ENCODE measurements around the gene BCL3. TPM values are rescaled to one million over a fixed set of nuclear protein-coding genes. Genes with fewer than 3 reads are reported as not detected.

Gene BCL3
- total and polyA plus RNA-seq, 2 of the 13 experiments (the other 11 are each of a cell fraction or from before 2014, with no cell fraction given), result 2.3 to 4.0 TPM

DNA sequence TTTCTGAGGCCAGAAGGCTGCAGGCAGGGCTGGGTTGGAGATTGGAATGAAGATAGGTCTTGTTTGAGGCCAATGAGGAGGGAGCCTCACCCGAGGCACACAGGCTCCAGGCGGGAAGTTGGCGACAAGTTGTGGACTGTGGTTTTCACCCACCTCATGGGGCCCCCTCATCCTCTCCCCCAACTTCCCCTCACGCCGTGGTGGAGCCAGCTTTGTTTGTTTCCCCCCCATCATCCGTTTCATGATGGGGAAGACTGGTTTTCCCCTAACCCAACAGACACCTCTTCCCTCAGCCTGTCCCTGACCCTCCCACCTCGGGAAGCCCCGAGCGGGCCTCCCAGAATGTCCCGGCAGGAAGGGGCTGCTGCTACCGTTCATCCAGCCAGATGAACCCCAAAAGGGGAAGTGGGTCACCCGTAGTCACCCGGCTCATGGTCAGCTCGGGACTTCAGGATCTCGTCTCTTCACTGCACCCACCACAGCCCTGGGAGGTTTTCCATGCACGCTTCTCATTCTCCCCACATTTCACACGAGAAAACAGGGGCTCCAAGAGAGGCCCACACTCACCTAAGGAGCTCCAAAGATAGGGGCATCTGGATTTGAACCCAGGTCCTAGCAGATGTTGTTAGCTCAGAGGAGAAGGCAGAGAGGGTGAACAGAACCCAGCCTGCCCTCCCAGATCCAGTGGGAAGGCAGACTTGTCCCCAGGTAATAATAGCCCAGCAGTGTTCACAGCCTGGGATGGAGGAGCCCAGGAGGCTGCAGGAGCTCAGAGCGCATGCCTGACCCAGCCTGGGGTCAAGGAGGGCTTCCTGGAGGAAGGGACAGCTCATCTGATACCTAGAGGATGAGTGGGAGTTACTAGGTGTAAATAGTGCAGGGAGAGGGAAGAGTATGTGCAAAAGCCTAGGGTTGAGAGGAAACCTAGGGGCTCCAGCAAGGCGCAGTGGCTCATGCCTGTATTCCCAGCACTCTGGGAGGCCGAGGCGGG is 26.1 kb upstream of the BCL3 start (continued):
- TF ChIP-seq PRDM15 (CRISPR knock-in tag; IDR thresholded peaks at IDR 0.05) (no peak), KMT2A (CRISPR knock-in tag; IDR thresholded peaks at IDR 0.05) (no peak), ZNF567 (CRISPR knock-in tag; IDR thresholded peaks at IDR 0.05; ENCODE audit: borderline replicate concordance) (no peak), SATB2 (CRISPR knock-in tag; IDR thresholded peaks at IDR 0.05) (no peak), ZNF264 (CRISPR knock-in tag; IDR thresholded peaks at IDR 0.05) (no peak), ZNF737 (CRISPR knock-in tag; IDR thresholded peaks at IDR 0.05; ENCODE audit: borderline replicate concordance) (no peak), ZNF484 (CRISPR knock-in tag; IDR thresholded peaks at IDR 0.05; ENCODE audit: borderline replicate concordance, low read depth) (no peak), GTF3A (CRISPR knock-in tag; conservative IDR thresholded peaks at IDR 0.05) (no peak), TEAD3 (CRISPR knock-in tag; optimal IDR thresholded peaks at IDR 0.05; ENCODE audit: borderline replicate concordance) (peak; percentile 38), ZNF3 (CRISPR knock-in tag; IDR thresholded peaks at IDR 0.05) (no peak), IRX3 (CRISPR knock-in tag; IDR thresholded peaks at IDR 0.05; ENCODE audit: borderline replicate concordance, low read depth) (no peak), ZNF788 (CRISPR knock-in tag; IDR thresholded peaks at IDR 0.05; ENCODE audit: borderline replicate concordance) (0 out of 2 replicates have a peak, but pooled peaks have one; percentile 26), ZBTB38 (CRISPR knock-in tag; IDR thresholded peaks at IDR 0.05) (peak; percentile 59; the same call in 1 of the 2 replicates), ZNF263 (CRISPR knock-in tag; IDR thresholded peaks at IDR 0.05) (no peak), ZNF326 (CRISPR knock-in tag; IDR thresholded peaks at IDR 0.05; ENCODE audit: borderline replicate concordance) (no peak), POGZ (CRISPR knock-in tag; IDR thresholded peaks at IDR 0.05) (no peak), ZBTB42 (CRISPR knock-in tag; IDR thresholded peaks at IDR 0.05) (no peak), AHR (CRISPR knock-in tag; IDR thresholded peaks at IDR 0.05) (no peak), PBX3 (CRISPR knock-in tag; IDR thresholded peaks at IDR 0.05; ENCODE audit: borderline replicate concordance) (no peak), HNF4A (CRISPR knock-in tag; IDR thresholded peaks at IDR 0.05) (no peak), HNRNPL (IDR thresholded peaks at IDR 0.05; ENCODE audit: low read depth, low read length) (no peak), KLF12 (CRISPR knock-in tag; IDR thresholded peaks at IDR 0.05; ENCODE audit: borderline replicate concordance) (0 out of 2 replicates have a peak, but pooled peaks have one; percentile 20), CREM (IDR thresholded peaks at IDR 0.05) (no peak), CREM (CRISPR knock-in tag; IDR thresholded peaks at IDR 0.05) (no peak)
- TF ChIP-seq, protein P1, sequence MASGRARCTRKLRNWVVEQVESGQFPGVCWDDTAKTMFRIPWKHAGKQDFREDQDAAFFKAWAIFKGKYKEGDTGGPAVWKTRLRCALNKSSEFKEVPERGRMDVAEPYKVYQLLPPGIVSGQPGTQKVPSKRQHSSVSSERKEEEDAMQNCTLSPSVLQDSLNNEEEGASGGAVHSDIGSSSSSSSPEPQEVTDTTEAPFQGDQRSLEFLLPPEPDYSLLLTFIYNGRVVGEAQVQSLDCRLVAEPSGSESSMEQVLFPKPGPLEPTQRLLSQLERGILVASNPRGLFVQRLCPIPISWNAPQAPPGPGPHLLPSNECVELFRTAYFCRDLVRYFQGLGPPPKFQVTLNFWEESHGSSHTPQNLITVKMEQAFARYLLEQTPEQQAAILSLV (CRISPR knock-in tag; IDR thresholded peaks at IDR 0.05; ENCODE audit: borderline replicate concordance), result no peak
